ENCODE measurements around the gene CCDC85C.

CCDC85C gene

DNA sequence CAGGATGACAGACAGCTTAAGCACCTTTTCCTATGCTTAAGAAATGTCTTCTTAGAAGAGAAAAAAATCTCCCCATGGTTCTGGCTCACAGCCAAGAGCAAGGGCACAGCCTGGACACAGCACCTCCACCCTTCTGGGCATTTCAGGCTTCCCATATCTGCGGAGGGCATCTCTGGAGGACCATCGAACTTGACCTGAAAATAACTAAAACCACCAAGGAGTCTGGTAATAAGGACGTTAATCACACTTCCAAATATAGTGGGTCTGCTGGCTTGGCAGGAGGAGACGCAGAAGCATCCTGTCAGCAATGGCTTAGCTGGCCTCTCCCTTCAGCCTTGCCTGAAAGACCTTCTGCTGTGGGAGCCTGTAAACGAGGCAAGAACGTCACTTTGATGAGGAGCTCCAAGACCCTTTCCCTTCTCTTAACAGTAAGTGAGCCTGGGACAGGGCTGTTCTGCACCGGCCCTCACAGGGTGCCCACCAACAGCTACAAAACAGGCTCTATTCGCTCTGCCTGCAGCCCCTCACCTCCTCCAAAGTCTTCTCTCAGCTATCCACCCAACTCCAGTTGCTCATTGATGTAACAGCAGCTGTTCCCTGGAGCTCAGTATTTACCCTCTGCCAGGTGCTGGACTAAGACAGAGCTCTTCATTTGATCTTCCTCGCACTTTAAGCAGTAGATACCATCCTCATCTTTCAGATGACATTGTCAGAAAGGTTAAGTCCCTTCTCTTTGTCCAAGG is 136.5 kb downstream of the CCDC85C start:
- DNase-seq: no peak

DNA sequence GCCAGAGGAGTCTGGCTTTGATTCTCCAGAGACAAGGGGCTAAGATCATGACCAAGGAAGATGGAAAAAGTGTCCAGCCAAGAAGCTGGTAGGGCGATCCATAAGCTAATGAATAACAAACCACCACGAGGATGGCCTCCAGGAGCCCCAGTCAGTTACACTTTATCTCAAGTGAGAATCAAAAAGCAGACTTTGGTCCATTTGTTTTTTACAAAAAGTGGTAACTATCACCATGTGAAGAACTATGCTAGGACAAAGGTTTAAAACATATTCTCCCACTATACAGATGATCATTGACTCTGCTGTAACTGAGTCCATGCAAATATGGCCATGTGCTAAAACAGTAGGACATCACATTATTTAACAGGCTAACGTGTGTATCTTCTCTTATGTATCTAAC is 137.2 kb downstream of the CCDC85C start:
- no peak for DNase-seq

DNA sequence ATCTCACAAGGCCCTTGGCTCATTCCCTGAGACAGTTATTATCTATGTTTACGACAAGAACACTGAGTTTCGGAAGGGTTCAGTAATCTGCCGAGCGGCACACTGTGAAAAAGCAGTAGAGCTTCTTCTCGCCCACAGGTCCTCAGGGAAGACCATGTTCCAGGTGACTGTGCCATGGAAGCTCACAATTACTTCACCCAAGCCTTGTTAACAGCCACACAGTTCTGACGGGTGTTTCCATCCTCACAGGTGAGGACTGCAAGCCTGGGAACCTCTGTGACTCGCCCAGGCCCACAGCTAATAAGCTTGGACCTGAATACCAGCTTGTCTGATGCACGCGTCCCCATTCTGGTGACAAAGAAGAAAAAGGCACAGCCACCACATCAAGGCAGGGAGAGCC is 138.7 kb downstream of the CCDC85C start:
- DNase-seq: no peak

DNA sequence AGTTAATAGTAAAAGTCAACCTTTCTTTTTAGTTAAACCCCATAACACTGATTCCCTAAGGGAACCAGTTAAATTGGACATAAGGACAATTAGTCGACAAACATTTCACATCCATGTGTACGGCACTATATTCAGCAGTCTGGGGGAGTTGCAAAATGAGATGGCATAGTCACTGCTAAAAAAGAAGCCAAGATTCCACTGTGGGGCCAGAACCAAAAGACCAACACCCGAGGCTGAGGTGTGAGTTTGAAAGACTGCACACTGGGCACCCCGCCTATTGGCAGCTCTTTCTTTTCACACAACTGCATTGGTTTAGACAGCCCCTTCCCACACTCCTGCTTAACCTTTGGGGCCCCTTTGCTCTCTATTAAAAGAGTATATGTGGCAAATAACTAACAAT is 140.0 kb downstream of the CCDC85C start:
- DNase-seq: no peak

DNA sequence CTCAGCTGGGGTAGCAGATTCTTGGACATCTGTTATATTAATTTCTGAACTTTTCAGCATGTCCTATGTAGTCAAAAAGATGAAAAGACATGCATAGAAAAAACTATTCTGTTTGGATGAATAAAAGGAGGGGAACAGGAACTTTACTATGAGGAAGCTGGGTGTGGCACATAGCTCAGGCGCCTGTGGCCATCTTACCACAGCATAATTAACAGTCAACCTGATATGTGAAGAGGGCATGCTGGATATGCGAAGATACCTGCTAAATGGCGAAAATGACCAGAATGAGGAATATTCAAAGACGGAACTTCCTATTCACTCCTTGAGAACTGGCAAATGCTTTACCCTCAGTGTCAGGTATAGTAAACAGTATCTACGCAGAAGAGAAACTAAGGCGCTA is 141.8 kb downstream of the CCDC85C start:
- no peak for DNase-seq

DNA sequence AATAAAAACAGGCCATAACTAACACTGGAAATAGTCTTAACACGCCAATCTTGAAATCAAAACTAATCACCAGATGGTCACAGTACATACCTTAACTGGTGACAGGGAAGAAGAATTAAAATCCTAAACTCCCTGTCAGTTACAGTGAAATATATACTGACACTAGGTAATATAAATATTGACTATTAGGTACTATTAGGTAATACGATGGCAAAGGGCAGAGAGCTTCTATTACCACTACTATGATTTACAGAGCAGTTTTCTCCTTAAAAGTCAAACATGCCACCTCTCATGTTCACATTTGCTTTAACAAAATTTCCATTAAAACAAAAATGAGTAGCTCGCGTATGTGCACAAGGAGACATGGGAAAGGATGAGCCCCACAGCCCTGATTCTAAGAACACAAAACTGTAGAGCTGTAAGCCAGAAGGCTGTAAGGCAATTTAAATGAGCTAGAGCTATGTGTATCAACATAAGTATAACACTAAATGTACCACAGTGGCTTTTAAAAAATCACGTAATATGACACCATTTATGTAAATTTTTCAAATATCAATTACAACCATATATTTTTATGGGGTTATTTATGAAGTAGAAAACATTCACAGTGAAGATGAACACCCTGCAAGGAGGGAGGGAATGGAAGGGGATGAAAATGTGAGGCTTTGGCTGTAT is 142.5 kb downstream of the CCDC85C start:
- DNase-seq: no peak

DNA sequence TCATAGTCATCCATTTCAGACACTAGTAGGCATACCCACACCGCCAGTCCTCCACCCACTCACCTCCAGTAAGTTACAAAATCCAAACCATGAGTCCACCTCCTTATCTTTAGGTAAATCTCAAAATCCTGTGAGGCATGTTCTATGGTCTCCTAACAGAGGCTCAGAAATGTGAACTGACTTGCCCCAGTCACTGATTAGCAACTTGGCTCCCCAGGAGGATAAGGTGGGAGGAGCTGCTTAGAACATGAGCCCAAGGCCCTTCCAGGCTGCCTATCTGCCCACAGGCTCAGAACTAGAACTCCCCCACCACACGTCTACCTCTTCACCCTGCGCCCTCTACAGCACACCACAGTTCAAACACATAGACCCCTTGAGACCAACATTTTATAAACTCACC is 143.2 kb downstream of the CCDC85C start:
- no peak for DNase-seq

DNA sequence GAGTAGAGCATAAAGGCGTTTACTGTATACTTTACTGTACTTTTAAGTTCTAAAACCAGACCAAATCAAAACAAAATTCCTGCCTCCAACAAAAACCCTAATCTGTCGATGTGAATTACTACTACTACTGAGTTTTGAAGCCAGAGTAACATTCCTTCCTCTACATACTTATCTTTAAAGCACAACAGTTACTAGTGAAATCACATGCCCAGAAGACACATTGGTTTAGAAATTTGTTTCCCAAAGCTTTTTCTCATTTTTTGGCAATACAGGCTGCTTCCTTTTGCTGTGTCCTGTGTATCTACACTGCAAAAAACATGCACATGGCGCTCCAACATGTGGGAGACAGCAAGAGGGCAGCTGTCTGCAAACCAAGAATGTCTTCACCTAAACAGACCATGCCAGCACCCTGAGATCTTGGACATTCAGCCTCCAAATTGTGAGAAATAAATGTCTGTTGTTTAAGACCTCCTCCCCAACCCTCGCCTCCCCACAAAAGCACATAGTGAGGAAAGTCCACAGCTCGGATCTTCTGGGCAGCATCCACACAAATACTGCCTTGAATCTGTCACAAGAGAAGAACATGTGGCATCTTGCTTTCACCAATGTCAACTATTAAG is 144.4 kb downstream of the CCDC85C start:
- no peak for DNase-seq

DNA sequence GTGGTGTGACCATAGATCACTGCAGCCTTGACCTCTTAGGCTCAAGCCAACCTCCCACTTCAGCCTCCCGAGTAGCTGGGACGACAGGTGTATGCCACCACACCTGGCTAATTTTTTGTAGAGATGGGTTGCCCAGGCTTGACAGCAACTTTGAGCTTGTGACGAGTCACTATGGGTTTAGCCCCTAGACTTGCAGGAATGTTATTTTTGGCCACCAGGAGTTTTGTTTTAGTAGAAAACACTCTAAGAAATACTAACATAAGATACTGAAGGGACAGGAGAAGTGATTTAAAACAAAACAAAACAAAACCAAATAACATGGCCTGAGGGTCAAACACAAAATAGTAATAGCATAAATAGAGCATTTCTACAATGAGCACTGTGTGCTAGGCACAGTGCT is 149.8 kb downstream of the CCDC85C start:
- DNase-seq: no peak

DNA sequence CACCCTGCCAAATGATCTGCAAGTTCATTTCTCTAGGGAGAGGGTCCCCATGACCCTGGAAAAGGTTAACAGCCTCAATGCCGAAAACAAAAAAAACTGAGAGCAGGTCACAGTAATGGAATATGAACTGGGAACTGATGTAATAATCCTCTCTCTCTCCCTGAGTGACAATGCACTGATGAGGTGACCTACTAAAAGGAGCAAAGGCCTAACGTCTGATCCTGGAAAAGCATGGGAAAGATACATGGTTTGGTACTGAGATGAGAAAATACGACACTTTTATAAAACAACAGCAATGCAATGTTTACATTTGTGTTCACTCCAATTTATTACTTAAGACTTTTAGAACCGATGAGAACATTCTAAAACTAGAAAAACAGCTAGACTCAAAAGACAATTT is 151.0 kb downstream of the CCDC85C start:
- DNase-seq: no peak

DNA sequence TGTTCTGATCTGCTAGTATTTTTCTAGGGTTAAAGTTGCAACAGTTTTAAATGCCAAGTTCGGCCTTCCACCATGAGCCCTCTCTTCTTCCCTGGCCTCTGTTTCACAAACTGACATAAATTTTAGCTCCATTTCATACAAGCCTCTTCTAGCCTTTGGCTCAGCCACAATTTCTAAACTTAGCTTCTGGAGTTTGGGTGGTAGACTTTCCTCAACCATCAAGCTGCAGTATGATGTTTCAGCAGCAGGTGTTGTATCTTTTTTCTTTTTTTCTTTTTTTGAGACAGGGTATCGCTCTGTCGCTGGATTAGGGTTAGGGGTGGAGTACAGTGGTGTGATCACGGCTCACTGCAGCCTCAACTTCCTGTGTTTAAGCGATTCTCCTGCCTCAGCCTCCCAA is 152.8 kb downstream of the CCDC85C start:
- DNase-seq: no peak

DNA sequence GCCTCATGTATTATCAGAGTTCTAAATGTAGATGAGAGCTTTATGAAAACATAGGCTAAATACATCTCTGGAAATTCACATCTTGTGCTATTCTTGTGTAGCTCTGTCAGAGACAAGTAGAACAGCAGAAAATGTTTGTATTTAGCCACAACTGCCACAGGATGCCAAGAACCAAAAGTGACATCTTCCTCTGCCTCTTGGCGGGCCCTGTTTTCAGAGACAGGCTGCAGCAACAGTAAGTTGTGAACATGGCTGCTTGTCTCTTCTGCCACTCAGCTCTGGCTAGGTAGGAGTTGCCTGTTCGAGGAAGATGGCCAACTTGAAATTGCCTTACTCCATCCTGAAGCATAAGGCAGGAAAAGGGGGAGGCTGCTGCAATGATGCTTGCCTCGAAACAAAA is 153.7 kb downstream of the CCDC85C start:
- DNase-seq: no peak
